Fibroblast of skin of scalp (primary cell): ENCODE results near the gene MDH1.

ENCODE experiments used
- DNase-seq: peaks from one replicate; pipeline ENCODE4 v3.0.0-alpha.2; 2013

Gene MDH1

DNA sequence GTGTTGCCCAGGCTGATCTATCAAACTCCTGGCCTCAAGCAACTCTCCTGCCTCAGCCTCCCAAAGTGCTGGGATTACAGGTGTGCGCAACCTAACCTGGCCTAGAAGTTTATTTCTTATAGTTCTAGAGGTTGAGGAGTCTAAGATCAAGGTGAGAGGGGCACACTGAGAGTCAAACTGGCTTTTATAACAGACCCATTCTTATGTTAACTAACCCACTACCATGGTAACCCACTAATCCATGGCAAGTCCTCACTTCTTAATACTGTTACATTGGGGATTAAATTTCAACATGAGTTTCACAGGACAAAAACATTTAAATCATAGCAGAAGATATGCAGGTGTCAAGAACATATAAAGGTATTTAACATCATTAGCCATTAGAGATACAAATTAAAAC, 50.6 kb downstream of the MDH1 start:
- DNase-seq, result no peak

DNA sequence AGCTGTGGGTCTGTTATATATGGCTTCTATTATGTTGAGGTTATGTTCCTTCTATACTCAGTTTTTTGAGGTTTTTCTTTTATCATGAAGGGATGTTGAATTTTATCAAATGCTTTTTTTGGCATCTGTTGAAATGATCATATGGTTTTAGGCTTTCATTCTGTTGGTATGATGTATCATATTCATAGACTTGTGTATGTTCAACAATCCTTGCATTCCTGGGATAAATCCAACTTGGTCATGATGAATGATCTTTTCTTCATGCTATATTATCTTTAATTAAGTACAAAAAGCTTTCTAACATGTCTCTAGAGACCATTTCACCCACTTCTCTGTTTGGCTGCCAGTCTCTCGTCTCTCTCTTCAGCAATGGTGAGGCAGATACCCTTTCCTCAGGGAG, 54.2 kb downstream of the MDH1 start:
- peak; percentile 89 for DNase-seq

DNA sequence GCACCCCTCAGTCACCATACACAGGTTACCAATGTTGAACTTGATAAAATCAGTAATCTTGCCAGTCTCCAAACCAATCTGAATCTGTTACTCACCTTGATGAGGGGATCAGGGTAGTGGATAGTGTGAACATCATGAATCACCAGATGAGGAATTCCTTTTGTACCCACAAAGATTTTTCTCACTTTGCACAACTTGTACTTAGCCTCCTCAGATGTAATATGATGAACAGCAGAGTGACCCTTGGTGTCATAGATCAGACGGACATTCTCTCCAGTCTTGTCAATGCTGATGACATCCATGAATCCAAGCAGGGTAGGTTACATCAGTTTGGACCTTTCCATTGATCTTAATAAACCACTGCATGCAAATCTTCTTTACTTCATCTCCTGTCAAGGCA, 54.7 kb downstream of the MDH1 start:
- DNase-seq, result peak; percentile 29

DNA sequence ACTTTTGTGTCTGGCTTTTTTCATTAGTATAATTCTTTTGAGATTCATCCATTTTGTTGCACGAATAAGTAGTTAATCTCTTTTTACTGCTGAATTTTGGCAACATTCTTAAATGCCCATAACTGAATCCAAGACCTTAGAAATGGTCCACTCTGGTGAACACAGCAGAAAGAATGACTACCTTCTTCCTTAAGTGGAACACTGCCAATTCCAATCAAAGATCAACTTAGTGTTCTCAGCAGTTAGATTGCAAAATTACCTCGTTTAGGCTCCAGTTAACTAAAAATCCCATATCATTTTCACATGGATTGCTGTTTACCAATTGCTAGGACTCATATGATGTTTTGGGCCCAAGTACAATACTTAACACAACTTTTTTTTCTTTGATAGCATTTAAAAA, 59.9 kb downstream of the MDH1 start:
- no peak for DNase-seq

DNA sequence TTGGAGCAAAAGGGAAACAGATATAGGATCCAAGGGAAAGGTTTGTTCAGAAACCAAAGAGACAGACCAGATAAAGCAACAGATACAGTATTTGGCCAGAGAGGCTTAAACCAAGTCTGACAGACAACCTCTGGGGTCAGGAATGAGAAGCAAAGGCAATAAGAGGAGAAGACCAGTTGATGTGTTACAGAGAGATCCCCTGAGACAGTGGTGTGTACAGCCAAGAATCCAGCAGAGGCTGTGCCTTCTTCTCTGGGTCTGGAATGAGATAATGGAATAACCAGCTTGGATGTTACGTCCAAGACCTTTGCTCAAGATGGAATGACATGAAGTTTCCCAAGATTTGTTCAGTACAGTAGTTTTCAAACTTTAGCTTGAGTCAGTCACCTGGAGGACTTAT, 61.1 kb downstream of the MDH1 start:
- DNase-seq, result no peak

DNA sequence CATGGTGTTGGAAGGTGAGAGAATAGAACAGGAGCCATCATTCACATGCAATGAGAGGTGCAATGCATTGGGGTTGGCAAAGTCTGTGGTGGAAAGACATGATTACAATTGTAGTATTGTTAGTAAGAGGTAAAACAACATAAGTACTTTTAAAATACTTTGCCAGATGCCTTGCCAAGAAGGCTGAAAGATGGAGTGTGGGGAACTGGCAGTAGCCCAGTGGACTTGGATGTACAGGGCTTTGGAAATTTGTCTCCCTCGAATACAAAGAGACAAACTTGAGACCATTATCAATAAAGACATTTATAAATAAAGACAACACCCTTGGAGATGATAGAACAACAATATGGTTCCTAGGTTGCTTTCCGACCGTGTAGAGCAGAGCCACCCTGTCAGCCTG, 62.0 kb downstream of the MDH1 start:
- DNase-seq, result no peak

DNA sequence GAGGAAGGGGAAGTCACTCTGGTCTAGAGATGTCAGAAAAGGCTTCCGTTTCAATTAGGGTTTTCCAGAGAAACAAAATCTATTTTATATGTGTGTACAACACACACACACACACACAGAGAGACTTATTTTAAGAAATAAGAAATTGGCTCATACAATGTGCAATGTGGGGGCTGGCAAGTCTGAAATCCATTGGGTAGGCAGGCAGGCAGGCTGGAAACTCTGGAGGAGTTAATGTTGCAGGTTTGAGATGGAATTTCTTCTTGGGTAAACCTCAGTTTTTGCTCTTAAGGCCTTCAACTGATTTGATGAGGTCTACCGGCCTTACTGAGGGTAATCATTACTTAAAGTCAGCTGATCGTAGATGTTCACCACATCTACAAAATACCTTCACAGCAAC, 62.6 kb downstream of the MDH1 start:
- no peak for DNase-seq

DNA sequence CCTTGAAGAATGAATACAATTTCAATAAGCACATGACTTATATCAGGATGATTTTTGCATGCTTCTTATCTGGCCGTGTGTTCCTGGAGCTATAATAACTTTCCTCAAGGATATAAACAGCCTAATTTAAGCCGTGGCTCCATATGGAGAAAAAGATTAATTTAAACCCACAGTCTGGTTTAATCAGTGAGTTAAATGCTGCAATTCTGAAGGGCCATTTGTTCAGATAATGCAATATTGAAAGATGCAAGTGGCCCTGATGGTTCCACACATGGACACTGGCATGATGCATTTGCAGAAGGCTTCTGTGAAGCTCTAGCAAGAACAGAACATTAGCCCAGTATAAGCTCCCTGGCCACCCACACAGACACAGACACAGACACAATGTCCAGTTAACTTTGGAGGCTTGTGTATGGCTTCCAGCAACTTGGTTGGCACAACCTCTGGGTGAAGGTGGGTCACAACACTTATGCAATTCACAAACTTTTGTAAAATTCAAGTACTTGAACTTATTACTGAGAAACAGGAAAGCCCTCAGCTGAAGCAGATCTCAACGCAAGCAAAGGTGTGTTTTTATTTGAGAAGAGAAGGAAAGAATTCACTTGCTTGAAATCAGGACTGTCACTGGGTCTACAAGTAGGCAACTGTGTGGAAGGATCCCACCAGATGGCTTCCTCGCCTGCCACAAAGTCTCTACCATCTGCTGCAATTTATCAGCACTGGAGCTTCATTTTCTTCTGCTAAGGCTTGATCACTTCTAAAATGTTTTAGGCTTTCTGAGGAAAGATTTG, 63.3 kb downstream of the MDH1 start:
- DNase-seq, result no peak

DNA sequence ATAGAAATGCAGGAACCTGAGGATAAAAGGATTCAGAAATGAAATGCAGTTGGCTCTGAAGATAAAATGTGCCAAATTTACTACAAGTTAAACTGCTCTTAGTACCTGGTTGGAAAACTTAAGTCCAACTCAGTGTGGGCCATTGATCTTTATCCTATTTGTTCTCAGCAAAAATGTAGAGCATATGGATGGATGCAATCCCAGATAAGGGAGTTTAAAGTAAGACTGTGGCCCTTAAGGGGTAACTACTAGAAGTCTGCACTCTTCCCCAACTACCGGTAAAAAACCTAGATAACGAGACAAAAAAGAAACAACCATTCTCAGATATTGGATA, 63.9 kb downstream of the MDH1 start:
- DNase-seq, result no peak

DNA sequence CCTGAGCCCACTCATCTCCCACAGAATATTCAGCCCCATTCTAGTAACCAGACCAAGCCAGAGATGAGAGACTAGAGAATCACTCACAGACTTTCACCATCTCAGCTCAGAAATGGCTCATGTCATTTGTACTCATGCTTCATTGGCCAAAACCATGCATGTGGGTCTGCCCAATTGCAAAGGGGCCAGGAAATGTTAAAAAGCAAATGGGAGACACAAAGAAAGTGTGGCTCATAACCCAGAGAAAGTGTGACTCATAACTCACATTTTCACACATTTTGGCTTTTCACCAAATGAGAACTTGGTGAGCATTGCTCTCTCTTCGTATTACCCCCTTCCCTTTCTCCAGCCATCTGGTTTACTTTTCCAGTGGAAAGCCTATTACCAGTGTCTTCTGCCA, 66.2 kb downstream of the MDH1 start:
- peak; percentile 54 for DNase-seq
